HUES48 (cell line): Measurements from ENCODE around the gene MCCD1.

Source experiments
- H3K27ac ChIP-seq: one replicate; pipeline ENCODE4 v1.7.0; 2013; ENCODE audit warnings: low read depth, low read length, inconsistent platforms
- H3K27me3 ChIP-seq: 2 replicates; pipeline ENCODE4 v1.6.1; 2013; ENCODE audit warnings: mild to moderate bottlenecking, low read length; ENCODE audit not compliant: control insufficient read depth, insufficient read depth
- H3K36me3 ChIP-seq: 2 replicates; pipeline ENCODE4 v1.6.1; 2013; ENCODE audit warnings: low read length; ENCODE audit not compliant: control insufficient read depth, insufficient read depth
- H3K4me1 ChIP-seq: 2 replicates; pipeline ENCODE4 v1.6.1; 2013; ENCODE audit warnings: mild to moderate bottlenecking, low read length; ENCODE audit not compliant: control insufficient read depth, insufficient read depth
- H3K4me3 ChIP-seq: 2 replicates; pipeline ENCODE4 v1.5.1; 2013; ENCODE audit warnings: mild to moderate bottlenecking, low read depth, low read length
- H3K9ac ChIP-seq: 2 replicates; pipeline ENCODE4 v1.6.1; 2013; ENCODE audit warnings: mild to moderate bottlenecking, low read depth, low read length, moderate library complexity
- H3K9me3 ChIP-seq: 2 replicates; pipeline ENCODE4 v1.6.1; 2013; ENCODE audit warnings: low read length; ENCODE audit not compliant: control insufficient read depth, insufficient read depth

The MCCD1 gene

DNA sequence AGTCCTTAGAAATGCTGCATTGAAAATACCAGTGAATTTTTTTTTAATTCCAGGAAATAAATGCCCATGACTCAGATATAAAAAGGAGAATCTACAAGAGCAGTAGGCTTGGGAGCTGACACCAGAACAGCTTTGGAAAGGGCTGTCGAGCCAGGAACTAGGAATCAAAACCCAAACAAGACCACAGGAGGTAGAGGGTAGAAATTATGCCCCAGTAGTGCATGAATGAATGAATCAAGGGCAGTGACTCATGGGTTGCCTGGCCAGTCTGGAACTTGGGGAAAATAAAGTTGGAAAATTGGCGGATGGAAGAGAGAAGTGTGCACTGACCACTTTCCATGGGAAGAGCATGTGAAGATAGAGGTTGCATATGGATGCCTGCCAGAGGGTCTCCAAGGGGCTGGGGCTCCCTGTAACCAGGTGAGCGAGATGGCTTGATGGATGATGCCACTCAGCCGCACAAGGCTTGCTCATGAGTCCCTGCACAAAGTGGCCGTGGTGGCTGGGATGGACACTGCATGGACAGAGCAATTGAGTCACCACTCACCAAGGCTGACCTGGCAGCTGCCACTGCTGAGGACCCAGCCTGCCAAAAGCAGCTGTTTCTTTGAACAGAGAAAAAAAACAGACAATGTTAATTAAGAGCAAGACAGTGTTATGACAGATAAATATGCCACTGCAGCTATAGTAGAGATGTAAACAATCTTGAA is 15.2 kb upstream of the MCCD1 start:
- H3K27ac ChIP-seq = no peak overlapping the region
- no peak overlapping the region for H3K9ac ChIP-seq
- no peak overlapping the region for H3K4me3 ChIP-seq
- H3K9me3 ChIP-seq = no peaks in the 10 kb centered on the region
- peaks cover 16% of the 10 kb centered on the region for H3K36me3 ChIP-seq
- no peaks in the 10 kb centered on the region for H3K27me3 ChIP-seq
- H3K4me1 ChIP-seq = no peaks in the 10 kb centered on the region

DNA sequence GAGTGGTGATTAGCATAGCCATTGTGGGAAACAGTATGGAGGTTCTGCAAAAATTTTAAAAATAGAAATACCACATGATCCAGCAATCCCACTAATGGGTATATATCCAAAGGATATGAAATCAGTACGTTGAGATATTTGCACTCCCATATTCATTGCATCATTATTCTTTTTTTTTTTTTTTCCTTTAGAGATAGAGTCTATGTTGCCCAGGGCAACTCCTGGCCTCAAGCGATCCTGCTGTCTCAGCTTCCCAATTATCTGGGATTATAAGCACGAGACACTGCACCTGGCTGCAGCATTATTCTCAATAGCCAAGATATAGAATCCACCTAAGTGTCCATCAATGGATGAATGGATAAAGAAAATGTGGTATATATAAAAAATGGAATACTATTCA is 6.9 kb upstream of the MCCD1 start:
- no peaks in the 10 kb centered on the region for H3K36me3 ChIP-seq
- H3K27ac ChIP-seq = no peak overlapping the region
- H3K4me1 ChIP-seq = no peaks in the 10 kb centered on the region
- H3K4me3 ChIP-seq = no peak overlapping the region
- H3K9ac ChIP-seq = no peak overlapping the region
- H3K27me3 ChIP-seq = no peaks in the 10 kb centered on the region
- no peaks in the 10 kb centered on the region for H3K9me3 ChIP-seq

DNA sequence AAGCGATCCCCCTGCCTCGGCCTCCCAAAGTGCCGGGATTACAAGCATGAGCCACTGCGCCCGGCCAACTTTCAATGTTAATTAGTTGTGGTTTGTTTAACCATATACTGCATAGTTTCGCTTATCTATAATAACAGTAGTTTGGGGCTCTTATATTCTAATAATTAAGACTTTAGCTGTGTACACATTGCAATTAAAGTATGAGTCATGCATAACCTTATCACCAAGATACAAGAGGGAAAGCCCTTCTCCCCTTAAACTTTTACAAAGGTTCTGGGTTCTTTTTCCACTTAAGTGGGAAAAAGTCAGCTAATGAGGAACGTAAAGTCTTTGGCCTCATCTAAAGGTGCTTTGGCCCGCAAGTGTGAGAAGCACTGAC is 3.2 kb upstream of the MCCD1 start:
- no peaks in the 10 kb centered on the region for H3K27me3 ChIP-seq
- no peak overlapping the region for H3K9ac ChIP-seq
- H3K36me3 ChIP-seq = peaks cover 12% of the 10 kb centered on the region
- no peak overlapping the region for H3K27ac ChIP-seq
- H3K4me1 ChIP-seq = no peaks in the 10 kb centered on the region
- no peaks in the 10 kb centered on the region for H3K9me3 ChIP-seq
- no peak overlapping the region for H3K4me3 ChIP-seq

DNA sequence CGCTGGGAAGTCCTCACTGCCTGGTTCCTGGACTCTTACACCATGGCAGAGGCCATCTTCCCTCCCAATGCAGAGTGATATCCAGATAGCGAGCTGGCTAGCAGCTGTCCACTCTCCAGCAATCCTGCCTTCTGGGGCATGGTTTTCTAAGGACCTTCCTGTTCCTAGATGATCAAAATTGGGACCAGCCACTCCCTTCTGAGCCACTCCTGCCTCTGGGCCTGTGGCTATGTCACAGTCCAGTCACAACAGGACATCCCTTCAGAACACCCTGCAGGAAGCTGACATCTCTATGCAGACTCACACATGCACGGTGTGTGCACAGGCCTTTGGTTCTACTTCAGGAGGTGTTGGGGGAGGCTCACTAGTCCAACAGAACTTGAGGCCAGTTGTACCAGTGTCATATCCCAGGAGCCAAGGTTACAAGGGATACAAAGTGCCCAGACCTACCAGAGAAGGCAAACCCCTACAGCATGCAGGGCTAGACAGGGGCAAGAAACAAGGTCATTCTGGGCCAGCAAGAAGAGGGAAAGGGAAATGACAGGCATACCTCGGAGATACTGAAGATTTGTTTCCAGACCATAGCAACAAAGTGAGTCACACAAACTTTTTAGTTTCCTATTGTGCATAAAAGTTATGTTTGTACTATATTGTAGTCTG is 2.7 kb upstream of the MCCD1 start:
- Histone ChIP-seq H3K4me3 (no peak overlapping the region), H3K9me3 (no peaks in the 10 kb centered on the region), H3K36me3 (peaks cover 17% of the 10 kb centered on the region), H3K4me1 (no peaks in the 10 kb centered on the region), H3K9ac (no peak overlapping the region), H3K27me3 (no peaks in the 10 kb centered on the region), H3K27ac (no peak overlapping the region)

DNA sequence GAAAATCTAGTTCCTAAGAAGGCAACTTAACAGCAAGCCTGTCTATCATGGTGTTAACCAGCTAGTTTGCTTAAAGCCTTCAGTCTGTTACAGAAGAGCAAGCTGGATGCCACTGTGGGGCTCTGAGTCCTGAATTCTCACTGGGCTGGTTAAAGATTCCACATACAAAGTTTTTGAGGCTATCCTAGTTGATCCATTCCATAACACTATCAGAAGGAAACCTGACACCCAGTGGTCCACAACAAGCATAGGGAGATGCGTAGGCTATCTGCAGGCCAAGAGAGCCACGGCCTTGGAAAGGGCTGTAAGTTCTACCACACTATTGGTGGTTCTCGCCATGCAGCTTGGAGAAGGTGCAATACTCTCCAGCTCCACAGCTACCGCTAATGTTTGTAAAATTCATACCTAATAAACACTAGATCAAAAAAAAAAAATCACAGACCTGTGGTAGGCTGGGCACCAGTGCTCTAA is 420 bp upstream of the MCCD1 start:
- H3K36me3 ChIP-seq = peaks cover 40% of the 10 kb centered on the region
- no peak overlapping the region for H3K27ac ChIP-seq
- H3K27me3 ChIP-seq = no peaks in the 10 kb centered on the region
- H3K9me3 ChIP-seq = no peaks in the 10 kb centered on the region
- H3K4me1 ChIP-seq = no peaks in the 10 kb centered on the region
- H3K9ac ChIP-seq = no peak overlapping the region
- H3K4me3 ChIP-seq = no peak overlapping the region

DNA sequence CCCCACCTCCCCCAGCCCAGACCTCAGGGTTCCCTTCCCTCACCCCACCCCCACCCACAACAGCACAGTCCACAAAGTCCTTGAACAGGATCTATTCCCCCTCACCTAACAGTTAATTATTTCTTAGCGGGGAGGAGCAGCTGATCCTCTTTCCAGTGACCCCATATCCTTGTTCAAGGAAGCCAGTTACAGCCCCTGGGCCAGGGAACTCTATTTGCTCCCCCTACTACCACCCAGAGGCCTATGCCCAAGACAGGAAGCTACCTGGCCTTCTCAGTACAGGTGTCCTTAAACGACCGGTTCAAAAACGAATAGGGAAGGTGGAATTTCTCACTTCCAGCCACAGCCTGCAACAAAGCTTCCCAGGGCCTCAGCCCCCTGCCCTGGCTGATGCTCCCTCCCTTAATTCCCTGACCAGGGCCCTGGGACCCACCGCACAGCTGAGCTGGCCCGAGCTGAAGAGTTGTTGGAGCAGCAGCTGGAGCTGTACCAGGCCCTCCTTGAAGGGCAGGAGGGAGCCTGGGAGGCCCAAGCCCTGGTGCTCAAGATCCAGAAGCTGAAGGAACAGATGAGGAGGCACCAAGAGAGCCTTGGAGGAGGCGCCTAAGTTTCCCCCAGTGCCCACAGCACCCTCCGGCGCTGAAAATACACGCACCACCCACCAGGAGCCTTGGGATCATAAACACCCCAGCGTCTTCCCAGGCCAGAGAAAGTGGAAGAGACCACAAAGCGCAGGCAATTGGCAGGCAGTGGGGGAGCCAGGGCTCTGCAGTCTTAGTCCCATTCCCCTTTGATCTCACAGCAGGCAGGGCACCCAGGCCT is 778 bp downstream of the MCCD1 start:
- no peak overlapping the region for H3K4me3 ChIP-seq

DNA sequence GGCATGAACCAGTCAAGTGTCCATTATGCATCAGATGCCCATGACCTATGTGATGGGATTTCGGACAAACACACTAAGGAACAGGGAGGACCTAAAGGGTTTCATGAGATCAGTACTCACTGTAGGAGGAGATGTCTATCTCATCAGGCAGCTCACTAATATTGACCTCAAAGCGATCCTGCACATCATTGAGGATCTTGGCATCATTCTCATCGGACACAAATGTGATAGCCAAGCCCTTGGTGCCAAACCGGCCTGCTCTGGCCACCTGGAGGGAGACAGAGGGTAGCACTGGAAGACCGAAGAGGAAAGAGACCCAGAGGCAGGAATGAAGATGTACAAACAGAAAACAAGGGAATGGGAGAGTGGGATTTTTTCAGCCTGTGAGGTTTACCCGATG is 1.9 kb downstream of the MCCD1 start:
- Histone ChIP-seq H3K4me1 (no peaks in the 10 kb centered on the region), H3K36me3 (peaks cover 63% of the 10 kb centered on the region), H3K9ac (no peak overlapping the region)

More for the DNA sequence above, 778 bp downstream of the MCCD1 start:
- Histone ChIP-seq H3K36me3 (peaks cover 52% of the 10 kb centered on the region), H3K9ac (no peak overlapping the region), H3K27me3 (no peaks in the 10 kb centered on the region), H3K9me3 (no peaks in the 10 kb centered on the region), H3K4me1 (no peaks in the 10 kb centered on the region), H3K27ac (peak overlapping the region; percentile 55)

DNA sequence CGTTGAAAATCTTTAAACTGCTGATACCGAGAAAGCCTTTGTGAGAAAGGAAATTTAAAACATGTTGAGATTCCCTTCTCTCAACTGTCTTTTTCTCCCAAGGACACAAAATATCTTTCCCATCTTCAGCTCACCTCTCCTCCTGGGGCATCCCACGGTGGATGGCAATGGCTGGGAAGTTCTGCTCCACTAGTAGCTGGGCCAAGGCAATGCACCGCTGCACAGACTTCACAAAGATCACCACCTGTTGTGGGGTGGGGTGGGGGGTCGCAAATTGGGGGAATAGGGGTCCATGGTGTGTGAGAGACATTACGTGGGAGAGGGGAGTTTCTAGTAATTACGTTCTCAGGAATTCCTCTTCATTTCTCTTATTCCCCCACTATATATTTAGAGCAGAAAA is 2.4 kb downstream of the MCCD1 start:
- Histone ChIP-seq H3K4me3 (no peak overlapping the region), H3K4me1 (no peaks in the 10 kb centered on the region), H3K36me3 (peaks cover 68% of the 10 kb centered on the region), H3K9ac (no peak overlapping the region), H3K27me3 (no peaks in the 10 kb centered on the region), H3K27ac (no peak overlapping the region), H3K9me3 (no peaks in the 10 kb centered on the region)

More for the DNA sequence above, 1.9 kb downstream of the MCCD1 start:
- Histone ChIP-seq H3K27ac (no peak overlapping the region), H3K9me3 (no peaks in the 10 kb centered on the region), H3K27me3 (no peaks in the 10 kb centered on the region), H3K4me3 (no peak overlapping the region)

DNA sequence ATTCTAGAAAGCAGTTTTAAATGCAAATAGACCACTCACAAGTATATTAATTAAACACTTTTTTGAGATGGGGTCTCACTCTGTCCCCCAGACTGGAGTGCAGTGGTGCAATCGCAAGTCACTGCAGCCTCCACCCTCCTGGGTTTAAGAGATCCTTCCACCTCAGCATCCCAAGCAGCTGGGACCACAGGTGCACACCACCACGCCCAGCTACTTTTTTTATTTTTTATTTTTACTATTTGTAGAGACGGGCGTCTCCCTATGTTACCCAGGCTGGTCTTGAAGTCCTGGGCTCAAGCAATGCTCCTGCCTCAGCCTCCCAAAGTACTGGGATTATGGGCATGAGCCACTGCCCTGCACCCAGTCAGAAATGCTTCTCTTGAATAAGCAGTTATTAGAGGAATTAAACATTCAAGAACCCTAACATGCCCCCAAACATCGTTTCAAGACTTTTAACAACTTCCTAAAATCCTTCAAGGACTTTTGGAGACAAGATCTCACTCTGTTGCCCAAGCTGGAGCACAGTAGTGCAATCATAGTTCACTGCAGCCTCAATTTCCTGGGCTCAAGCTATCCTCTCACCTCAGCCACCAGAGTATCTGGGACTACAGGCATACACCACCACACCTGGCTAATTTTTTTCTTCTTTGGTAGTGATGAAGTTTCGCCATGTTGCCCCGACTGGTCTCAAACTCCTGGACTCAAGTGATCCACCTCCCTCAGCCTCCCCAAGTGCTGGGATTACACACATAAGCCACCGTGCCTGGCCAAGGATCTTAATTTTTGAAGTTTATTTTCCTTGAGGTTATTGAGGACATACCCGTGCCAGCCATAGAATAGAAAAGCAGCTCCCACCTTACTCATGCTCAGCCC is 3.2 kb downstream of the MCCD1 start:
- Histone ChIP-seq H3K9me3 (no peaks in the 10 kb centered on the region), H3K4me3 (no peak overlapping the region), H3K4me1 (no peaks in the 10 kb centered on the region), H3K27ac (no peak overlapping the region), H3K27me3 (no peaks in the 10 kb centered on the region), H3K9ac (no peak overlapping the region), H3K36me3 (peaks cover 77% of the 10 kb centered on the region)

DNA sequence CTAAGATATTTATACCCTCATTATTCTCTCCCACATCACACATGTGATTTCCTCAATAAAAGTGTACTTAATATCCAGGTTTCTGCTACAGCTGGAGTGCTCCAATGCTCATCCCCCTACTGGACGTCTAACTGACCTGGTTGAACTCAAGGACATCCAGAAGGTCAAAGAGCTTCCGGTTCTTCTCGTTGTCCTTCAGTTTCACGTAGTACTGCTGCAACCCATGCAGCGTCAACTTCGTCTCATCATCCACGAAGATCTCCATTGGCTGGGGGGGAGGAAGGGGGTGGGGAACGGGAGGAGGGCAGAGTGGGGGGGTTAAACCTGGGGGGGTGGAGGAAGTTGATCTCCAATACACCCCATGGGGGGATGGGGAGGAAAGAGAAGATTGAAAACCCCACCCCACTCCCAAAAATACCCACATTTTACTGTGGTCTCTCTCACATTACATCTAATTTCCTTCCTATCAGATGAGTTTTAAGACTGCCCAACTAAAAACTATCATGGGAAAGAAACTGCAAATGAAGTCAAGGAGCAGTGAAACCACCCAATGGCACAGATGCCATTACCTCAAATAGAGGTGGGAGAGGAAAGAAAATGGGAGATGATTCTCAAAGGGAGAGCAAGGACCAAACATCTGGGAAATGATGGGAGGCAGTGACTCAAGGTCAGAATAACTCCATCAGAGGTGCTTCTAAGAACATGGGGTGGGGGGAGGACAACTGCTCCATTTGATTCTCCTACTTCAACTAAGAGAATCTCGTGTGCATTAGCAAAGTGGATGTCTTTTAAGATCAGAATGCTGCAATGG is 4.1 kb downstream of the MCCD1 start:
- Histone ChIP-seq H3K27ac (no peak overlapping the region), H3K9ac (no peak overlapping the region), H3K9me3 (no peaks in the 10 kb centered on the region), H3K4me3 (no peak overlapping the region), H3K27me3 (no peaks in the 10 kb centered on the region), H3K4me1 (no peaks in the 10 kb centered on the region), H3K36me3 (peaks cover 85% of the 10 kb centered on the region)
